Measurements from ENCODE around the gene CRAMP1. TPM values are rescaled to one million over a fixed set of nuclear protein-coding genes. Genes with fewer than 3 reads are reported as not detected.

The CRAMP1 gene
- total RNA-seq, 1 experiment from 2014 or later = 22.9 TPM

DNA sequence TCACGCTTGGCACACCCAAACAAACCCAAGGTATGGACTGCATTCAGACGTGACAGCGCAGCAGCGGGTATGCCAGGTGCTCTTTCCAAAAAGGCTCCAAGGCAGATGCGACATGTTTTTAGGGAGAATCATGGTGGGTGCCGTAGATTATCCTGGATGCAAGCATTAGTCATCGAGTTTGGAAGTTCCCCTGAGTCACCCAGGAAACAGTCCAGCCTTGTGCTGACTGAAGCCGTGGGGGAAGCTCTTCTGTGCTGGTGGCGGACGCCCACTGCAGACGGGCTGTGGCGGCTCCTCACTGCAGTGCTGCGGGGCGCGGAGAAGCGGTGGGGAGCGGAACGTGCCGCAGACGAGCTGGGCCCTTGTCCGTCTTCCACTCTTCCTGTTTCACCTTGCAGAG, 79.8 kb downstream of the CRAMP1 start (continued):
- TF ChIP-seq ZNF274 (IDR thresholded peaks at IDR 0.05; ENCODE audit: low read depth, low read length) = no peak
- TF ChIP-seq, protein P1, sequence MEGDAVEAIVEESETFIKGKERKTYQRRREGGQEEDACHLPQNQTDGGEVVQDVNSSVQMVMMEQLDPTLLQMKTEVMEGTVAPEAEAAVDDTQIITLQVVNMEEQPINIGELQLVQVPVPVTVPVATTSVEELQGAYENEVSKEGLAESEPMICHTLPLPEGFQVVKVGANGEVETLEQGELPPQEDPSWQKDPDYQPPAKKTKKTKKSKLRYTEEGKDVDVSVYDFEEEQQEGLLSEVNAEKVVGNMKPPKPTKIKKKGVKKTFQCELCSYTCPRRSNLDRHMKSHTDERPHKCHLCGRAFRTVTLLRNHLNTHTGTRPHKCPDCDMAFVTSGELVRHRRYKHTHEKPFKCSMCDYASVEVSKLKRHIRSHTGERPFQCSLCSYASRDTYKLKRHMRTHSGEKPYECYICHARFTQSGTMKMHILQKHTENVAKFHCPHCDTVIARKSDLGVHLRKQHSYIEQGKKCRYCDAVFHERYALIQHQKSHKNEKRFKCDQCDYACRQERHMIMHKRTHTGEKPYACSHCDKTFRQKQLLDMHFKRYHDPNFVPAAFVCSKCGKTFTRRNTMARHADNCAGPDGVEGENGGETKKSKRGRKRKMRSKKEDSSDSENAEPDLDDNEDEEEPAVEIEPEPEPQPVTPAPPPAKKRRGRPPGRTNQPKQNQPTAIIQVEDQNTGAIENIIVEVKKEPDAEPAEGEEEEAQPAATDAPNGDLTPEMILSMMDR (IDR thresholded peaks at IDR 0.05 in 2 of 3, conservative IDR thresholded peaks at IDR 0.05 in 1 of 3; ENCODE audit: borderline replicate concordance in 1 of 3, insufficient read depth in 1 of 3, low read depth in 2 of 3, low read length in 2 of 3) = no peak
- TF ChIP-seq POLR2A (IDR thresholded peaks at IDR 0.05; ENCODE audit: borderline replicate concordance, extremely low read depth, insufficient read depth, insufficient read length) = no peak

DNA sequence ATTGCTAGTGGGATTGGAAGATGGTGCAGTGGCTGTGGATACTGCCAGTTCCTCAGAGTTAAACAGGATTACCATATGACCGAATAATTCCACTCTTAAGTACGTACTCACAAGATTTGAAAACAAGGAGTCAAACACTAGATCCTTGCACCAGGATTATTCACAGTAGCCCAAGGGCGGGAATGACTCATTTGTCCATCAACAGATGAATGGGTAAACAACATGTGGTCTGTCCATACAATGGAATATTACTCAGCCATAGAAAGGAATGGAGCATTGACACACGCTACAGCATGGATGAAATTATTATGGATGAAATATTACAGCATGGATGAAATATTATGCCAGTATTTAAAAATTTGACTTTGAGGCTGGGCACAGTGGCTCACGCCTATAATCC, 84.7 kb downstream of the CRAMP1 start:
- no peak for DNase-seq (ENCODE audit: low read depth, low spot score)
- no TSS peak for BruUV-seq (replicated peaks)
- intact Hi-C loops (cut with micrococcal nuclease) = no loop called here
- H2AFZ ChIP-seq (ENCODE audit: low read depth, low read length, poor library complexity, severe bottlenecking) = no peak overlapping the region
- H4K20me1 ChIP-seq (ENCODE audit: insufficient read depth) = peaks cover 8% of the 10 kb centered on the region; the same call in 1 of the 2 replicates
- peaks cover under 1 to 11% of the 10 kb centered on the region in 2 experiments; a peak in 3 of 4 replicates for H3K4me1 ChIP-seq (ENCODE audit: control insufficient read depth in 1 of 2, insufficient read depth in 2 of 2, low read length in 2 of 2)
- no peaks in the 10 kb centered on the region for H3K9me2 ChIP-seq (ENCODE audit: insufficient read depth)
- no peaks in the 10 kb centered on the region for H3K27me3 ChIP-seq (ENCODE audit: insufficient read depth, low read length)
- ChIA-PET CTCF (interaction anchor here (1.8 kb wide), 1 partner anchor 9 kb away, joined by 11 read pairs; the partner anchor contains the start of gene MAPK8IP3), POLR2A (no interaction called here), RAD21 (ENCODE audit: low non-redundant PET in 1 of 2, low total read pairs in 2 of 2, uncharacterized antibody in 2 of 2, unreplicated experiment in 2 of 2) (no interaction called here)
- H3K79me2 ChIP-seq (ENCODE audit: insufficient read depth, low read length) = peaks cover 54% of the 10 kb centered on the region
- H3K9me3 ChIP-seq (ENCODE audit: control insufficient read depth in 1 of 2, insufficient read depth in 1 of 2, low read depth in 1 of 2, low read length in 2 of 2) = no peaks in the 10 kb centered on the region
- peaks cover 56 to 76% of the 10 kb centered on the region in 2 experiments for H3K36me3 ChIP-seq (ENCODE audit: control insufficient read depth in 1 of 2, insufficient read depth in 2 of 2, low read length in 2 of 2)
- ATAC-seq = no peak
- H3K9ac ChIP-seq (ENCODE audit: low read length) = no peak overlapping the region
- TF ChIP-seq FOSL1 (IDR thresholded peaks at IDR 0.05; ENCODE audit: low read depth) (peak; percentile 19; the same call in 1 of the 2 replicates), JUND (IDR thresholded peaks at IDR 0.05) (peak; percentile 29; the same call in 1 of the 2 replicates)
- TF ChIP-seq, protein P2, sequence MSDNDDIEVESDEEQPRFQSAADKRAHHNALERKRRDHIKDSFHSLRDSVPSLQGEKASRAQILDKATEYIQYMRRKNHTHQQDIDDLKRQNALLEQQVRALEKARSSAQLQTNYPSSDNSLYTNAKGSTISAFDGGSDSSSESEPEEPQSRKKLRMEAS (IDR thresholded peaks at IDR 0.05) = no peak
- H3K4me3 ChIP-seq (replicated peaks in 1 of 2; ENCODE audit: low read depth in 1 of 2, low read length in 2 of 2) = no peak overlapping the region
- no peak overlapping the region for H3K27ac ChIP-seq (ENCODE audit: low read depth, low read length)
- H3K4me2 ChIP-seq (ENCODE audit: low read length) = no peak overlapping the region
